H9 (cell line): ENCODE results near the gene SLC4A7. TPM values are rescaled to one million over a fixed set of nuclear protein-coding genes. Genes with fewer than 3 reads are reported as not detected.

ENCODE experiments used
- DNase-seq: peaks from one replicate; pipeline ENCODE4 v3.0.0-alpha.2; 2017
- H2AFZ ChIP-seq: one replicate; pipeline ENCODE4 v1.6.1; 2013; ENCODE audit warnings: mild to moderate bottlenecking, low read length, control low read depth, moderate library complexity
- H2AK5ac ChIP-seq: 2 replicates; pipeline ENCODE4 v1.6.1; 2013; ENCODE audit warnings: low read length, control low read depth, mixed read lengths; ENCODE audit not compliant: insufficient read length
- H2BK120ac ChIP-seq: one replicate; pipeline ENCODE4 v1.6.1; 2013; ENCODE audit warnings: low read depth, mild to moderate bottlenecking, low read length, control low read depth, inconsistent platforms; ENCODE audit not compliant: poor library complexity, severe bottlenecking
- H2BK12ac ChIP-seq: 2 replicates; pipeline ENCODE4 v1.6.1; 2013; ENCODE audit warnings: low read length, control low read depth, mixed read lengths, low read depth; ENCODE audit not compliant: insufficient read length
- H2BK15ac ChIP-seq: 2 replicates; pipeline ENCODE4 v1.6.1; 2013; ENCODE audit warnings: low read depth, low read length, control low read depth
- H2BK20ac ChIP-seq: one replicate; pipeline ENCODE4 v1.6.1; 2013; ENCODE audit warnings: low read depth, mild to moderate bottlenecking, low read length, control low read depth, inconsistent platforms; ENCODE audit not compliant: poor library complexity, severe bottlenecking
- H2BK5ac ChIP-seq: 2 replicates; pipeline ENCODE4 v1.6.1; 2013; ENCODE audit warnings: low read length, control low read depth, mixed read lengths; ENCODE audit not compliant: insufficient read length
- H3K14ac ChIP-seq: 2 replicates; pipeline ENCODE4 v1.6.1; 2013; ENCODE audit warnings: low read length, control low read depth; ENCODE audit not compliant: insufficient read depth
- H3K18ac ChIP-seq: 2 replicates; pipeline ENCODE4 v1.6.1; 2013; ENCODE audit warnings: low read depth, mild to moderate bottlenecking, mixed read lengths, low read length, control low read depth; ENCODE audit not compliant: insufficient read length
- H3K23ac ChIP-seq: 2 replicates; pipeline ENCODE4 v1.6.1; 2013; ENCODE audit warnings: low read length, control low read depth, mixed read lengths, low read depth; ENCODE audit not compliant: insufficient read length
- H3K23me2 ChIP-seq: 2 replicates; pipeline ENCODE4 v1.6.1; 2013; ENCODE audit warnings: low read depth, mild to moderate bottlenecking, mixed read lengths, low read length, control low read depth; ENCODE audit not compliant: insufficient read length, poor library complexity, severe bottlenecking
- H3K27ac ChIP-seq: 2 replicates; pipeline ENCODE4 v1.5.1; 2013; ENCODE audit warnings: low read length, control low read depth, mixed read lengths, low read depth; ENCODE audit not compliant: insufficient read length
- H3K27me3 ChIP-seq: 2 replicates; pipeline ENCODE4 v1.6.1; 2013; ENCODE audit warnings: low read length, control low read depth, inconsistent platforms; ENCODE audit not compliant: insufficient read depth
- H3K4ac ChIP-seq: 2 replicates; pipeline ENCODE4 v1.6.1; 2013; ENCODE audit warnings: low read depth, mild to moderate bottlenecking, control low read depth, inconsistent platforms, low read length, moderate library complexity
- H3K4me1 ChIP-seq: 2 replicates; pipeline ENCODE4 v1.6.1; 2013; ENCODE audit warnings: low read length, control low read depth, inconsistent platforms; ENCODE audit not compliant: insufficient read depth
- H3K4me2 ChIP-seq: 2 replicates; pipeline ENCODE4 v1.6.1; 2013; ENCODE audit warnings: low read length, control low read depth, mixed read lengths; ENCODE audit not compliant: insufficient read length, insufficient read depth
- H3K56ac ChIP-seq: 2 replicates; pipeline ENCODE4 v1.6.1; 2013; ENCODE audit warnings: low read depth, mild to moderate bottlenecking, mixed read lengths, low read length, control low read depth; ENCODE audit not compliant: insufficient read length
- H3K79me1 ChIP-seq: 2 replicates; pipeline ENCODE4 v1.6.1; 2013; ENCODE audit warnings: low read depth, mild to moderate bottlenecking, moderate library complexity, low read length, control low read depth, inconsistent platforms; ENCODE audit not compliant: insufficient read depth, poor library complexity, severe bottlenecking
- H3K79me2 ChIP-seq: 2 replicates; pipeline ENCODE4 v1.6.1; 2013; ENCODE audit warnings: low read length, control low read depth, inconsistent platforms; ENCODE audit not compliant: insufficient read depth
- H3K9ac ChIP-seq: 2 replicates; pipeline ENCODE4 v1.6.1; 2013; ENCODE audit warnings: low read length, control low read depth, mixed read lengths; ENCODE audit not compliant: insufficient read length; ENCODE audit errors: extremely low read depth
- H3K9me3 ChIP-seq: one replicate; pipeline ENCODE4 v1.6.1; 2013; ENCODE audit warnings: low read depth, low read length, inconsistent platforms; ENCODE audit not compliant: control insufficient read depth
- H3T11ph ChIP-seq: one replicate; pipeline ENCODE4 v1.6.1; 2013; ENCODE audit warnings: mild to moderate bottlenecking, low read length, control low read depth, inconsistent platforms
- H4K20me1 ChIP-seq: one replicate; pipeline ENCODE4 v1.6.1; 2013; ENCODE audit not compliant: control insufficient read depth, insufficient read length, insufficient read depth
- H4K5ac ChIP-seq: 2 replicates; pipeline ENCODE4 v1.6.1; 2013; ENCODE audit warnings: low read depth, mild to moderate bottlenecking, mixed read lengths, low read length, control low read depth; ENCODE audit not compliant: insufficient read length
- H4K8ac ChIP-seq: replicated peaks from 2 replicates; pipeline ENCODE4 v1.6.1; 2013; ENCODE audit warnings: low read length, control low read depth, mixed read lengths, low read depth; ENCODE audit not compliant: insufficient read length
- H4K91ac ChIP-seq: 2 replicates; pipeline ENCODE4 v1.6.1; 2013; ENCODE audit warnings: low read depth, mild to moderate bottlenecking, moderate library complexity, mixed read lengths, low read length, control low read depth; ENCODE audit not compliant: insufficient read length
- H3K27ac Mint-ChIP-seq, 3 experiments: 2 replicates in 2 of 3; 3 replicates in 1 of 3; pipeline ENCODE4 v1.8.0; 2020 to 2021; ENCODE audit warnings: mixed read lengths in 3 of 3, mild to moderate bottlenecking in 1 of 3, moderate library complexity in 1 of 3
- H3K27me3 Mint-ChIP-seq: 2 replicates; pipeline ENCODE4 v1.8.0; 2021; ENCODE audit warnings: low read depth, mild to moderate bottlenecking, moderate library complexity, mixed read lengths
- H3K36me3 Mint-ChIP-seq, 3 experiments: 2 replicates in 2 of 3; 3 replicates in 1 of 3; pipeline ENCODE4 v1.8.0; 2020 to 2021; ENCODE audit warnings: low read depth in 3 of 3, mixed read lengths in 3 of 3; ENCODE audit not compliant: insufficient read depth in 1 of 3
- H3K4me1 Mint-ChIP-seq, 2 experiments: 2 replicates each; pipeline ENCODE4 v1.8.0; 2020; ENCODE audit warnings: mixed read lengths in 2 of 2
- H3K4me3 Mint-ChIP-seq, 2 experiments: 2 replicates in 1 of 2; 3 replicates in 1 of 2; pipeline ENCODE4 v1.8.0; 2020 to 2021; ENCODE audit warnings: mild to moderate bottlenecking in 2 of 2, mixed read lengths in 2 of 2, moderate library complexity in 1 of 2
- H3K9me3 Mint-ChIP-seq, 2 experiments: 2 replicates in 1 of 2; 3 replicates in 1 of 2; pipeline ENCODE4 v1.8.0; 2020; ENCODE audit warnings: mild to moderate bottlenecking in 2 of 2, mixed read lengths in 2 of 2, moderate library complexity in 1 of 2
- WGBS: extraction: QIAGEN DNeasy Blood & Tissue Kit; methylation state at CpG from one replicate; pipeline ENCODE4 v1.1.7; 2013; ENCODE audit warnings: missing lambda C conversion rate, low lambda C conversion rate, mixed read lengths; ENCODE audit not compliant: insufficient read length; ENCODE audit errors: extremely low coverage; 5-methylcytosine and 5-hydroxymethylcytosine counted together
- total RNA-seq: library from RNA; stranded (reverse); gene quantifications from 2 replicates; pipeline ENCODE4 v1.2.1, GENCODE V29; 2021
- TF ChIP-seq, protein P1 (sequence below): fragments of 200-600 bp; sonication (generic); conservative IDR thresholded peaks from 3 replicates; pipeline ENCODE4 v1.8.0; 2021; ENCODE audit warnings: antibody characterized with exemption, mild to moderate bottlenecking

SLC4A7 gene
- total RNA-seq, 1 experiment from 2014 or later: 46.1 TPM

DNA sequence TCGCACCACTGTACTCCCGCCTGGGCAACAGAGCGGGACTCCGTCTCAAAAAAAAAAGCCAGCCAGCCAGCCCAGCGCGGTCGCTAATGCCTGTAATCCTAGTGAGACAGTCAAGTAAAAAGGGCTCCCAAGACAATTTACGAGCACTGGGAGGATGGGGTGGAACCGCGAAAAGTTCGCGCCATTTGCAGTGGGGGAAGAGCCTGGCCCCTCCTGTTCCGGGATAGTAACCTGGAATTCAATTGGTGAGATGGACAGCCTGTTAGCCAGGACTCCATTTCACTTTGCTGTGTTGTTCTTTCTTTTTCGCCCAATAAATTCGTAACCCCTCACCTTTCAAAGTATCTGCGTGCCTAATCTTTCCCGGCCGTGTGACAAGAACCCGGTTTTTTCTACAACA, 19.5 kb downstream of the SLC4A7 start:
- Histone ChIP-seq H3K27ac (no peak overlapping the region), H4K8ac (no peak overlapping the region), H3K4me1 (peaks cover 2% of the 10 kb centered on the region; the same call in 1 of the 2 replicates), H3K23me2 (no peaks in the 10 kb centered on the region), H3K4ac (no peak overlapping the region), H3T11ph (no peak overlapping the region), H3K56ac (no peak overlapping the region), H2BK120ac (no peak overlapping the region), H3K23ac (no peak overlapping the region), H3K4me2 (no peak overlapping the region), H4K91ac (no peak overlapping the region), H2AK5ac (no peak overlapping the region), H3K79me1 (peaks cover 3% of the 10 kb centered on the region), H2AFZ (no peak overlapping the region), H3K9me3 (no peaks in the 10 kb centered on the region), H3K14ac (no peak overlapping the region), H2BK15ac (no peak overlapping the region), H2BK20ac (no peak overlapping the region), H3K79me2 (peaks cover 35% of the 10 kb centered on the region; the same call in 1 of the 2 replicates), H3K18ac (no peak overlapping the region), H3K9ac (no peak overlapping the region), H3K27me3 (no peaks in the 10 kb centered on the region), H2BK12ac (no peak overlapping the region), H2BK5ac (no peak overlapping the region), H4K20me1 (no peaks in the 10 kb centered on the region), H4K5ac (no peak overlapping the region)
- TF ChIP-seq, protein P1, sequence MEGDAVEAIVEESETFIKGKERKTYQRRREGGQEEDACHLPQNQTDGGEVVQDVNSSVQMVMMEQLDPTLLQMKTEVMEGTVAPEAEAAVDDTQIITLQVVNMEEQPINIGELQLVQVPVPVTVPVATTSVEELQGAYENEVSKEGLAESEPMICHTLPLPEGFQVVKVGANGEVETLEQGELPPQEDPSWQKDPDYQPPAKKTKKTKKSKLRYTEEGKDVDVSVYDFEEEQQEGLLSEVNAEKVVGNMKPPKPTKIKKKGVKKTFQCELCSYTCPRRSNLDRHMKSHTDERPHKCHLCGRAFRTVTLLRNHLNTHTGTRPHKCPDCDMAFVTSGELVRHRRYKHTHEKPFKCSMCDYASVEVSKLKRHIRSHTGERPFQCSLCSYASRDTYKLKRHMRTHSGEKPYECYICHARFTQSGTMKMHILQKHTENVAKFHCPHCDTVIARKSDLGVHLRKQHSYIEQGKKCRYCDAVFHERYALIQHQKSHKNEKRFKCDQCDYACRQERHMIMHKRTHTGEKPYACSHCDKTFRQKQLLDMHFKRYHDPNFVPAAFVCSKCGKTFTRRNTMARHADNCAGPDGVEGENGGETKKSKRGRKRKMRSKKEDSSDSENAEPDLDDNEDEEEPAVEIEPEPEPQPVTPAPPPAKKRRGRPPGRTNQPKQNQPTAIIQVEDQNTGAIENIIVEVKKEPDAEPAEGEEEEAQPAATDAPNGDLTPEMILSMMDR: no peak
- WGBS: no CpG with 5 or more reads among the region's 19 CpGs
- Mint-ChIP-seq H3K27ac (0 out of 7 replicates have a peak overlapping the region, but pooled peaks of 1 of the 3 experiments have one; percentile 28), H3K27me3 (no peaks in the 10 kb centered on the region), H3K9me3 (no peaks in the 10 kb centered on the region), H3K4me3 (no peak overlapping the region), H3K4me1 (peaks cover 9 to 15% of the 10 kb centered on the region in 2 experiments; a peak in 3 of 4 replicates), H3K36me3 (peaks cover 15 to 24% (median 17%) of the 10 kb centered on the region in 3 experiments)
- DNase-seq: no peak
